ENCODE data around the gene MTSS2.
A peak's percentile ranks its signal among the peaks of the same experiment; 100 is the strongest.

MTSS2 gene

GRCh38 chr16:70698901-70699300 is 13.0 kb upstream of the MTSS2 start:
- DNase-seq: no peak

DNA sequence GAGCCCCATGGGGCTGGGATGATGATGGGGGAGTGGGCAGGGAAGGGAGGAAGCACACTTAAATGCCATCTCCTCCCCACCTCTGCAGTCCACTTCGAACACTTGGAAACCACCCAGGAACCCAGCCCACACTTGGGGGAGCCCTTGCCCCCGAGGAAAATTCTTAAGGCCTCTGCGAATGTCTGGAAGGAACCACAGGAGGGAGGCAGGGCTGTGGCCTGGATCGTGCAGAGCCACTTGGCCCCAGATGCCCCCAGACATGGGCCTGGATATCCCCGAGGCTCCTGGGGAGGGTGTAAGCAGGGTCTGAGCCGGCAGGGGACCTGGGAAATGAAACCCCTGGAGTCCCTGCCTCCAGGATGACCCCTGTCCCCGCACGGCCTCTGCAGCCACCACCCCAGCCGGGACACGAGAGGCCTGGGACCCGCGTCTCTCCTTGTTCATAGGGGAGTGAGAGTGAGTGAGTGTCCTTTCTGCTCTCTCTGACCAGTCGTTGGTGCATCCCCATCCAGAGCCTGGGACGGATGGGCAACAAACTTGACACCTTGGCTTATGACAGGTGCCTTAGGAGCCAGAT is 11.8 kb upstream of the MTSS2 start:
- no peak for DNase-seq

- no peak for DNase-seq
These were observed 11.2 kb upstream of the MTSS2 start for GRCh38 chr16:70696952-70697593.

- no peak for DNase-seq
These were observed 10.5 kb upstream of the MTSS2 start for GRCh38 chr16:70696355-70696754.

DNA sequence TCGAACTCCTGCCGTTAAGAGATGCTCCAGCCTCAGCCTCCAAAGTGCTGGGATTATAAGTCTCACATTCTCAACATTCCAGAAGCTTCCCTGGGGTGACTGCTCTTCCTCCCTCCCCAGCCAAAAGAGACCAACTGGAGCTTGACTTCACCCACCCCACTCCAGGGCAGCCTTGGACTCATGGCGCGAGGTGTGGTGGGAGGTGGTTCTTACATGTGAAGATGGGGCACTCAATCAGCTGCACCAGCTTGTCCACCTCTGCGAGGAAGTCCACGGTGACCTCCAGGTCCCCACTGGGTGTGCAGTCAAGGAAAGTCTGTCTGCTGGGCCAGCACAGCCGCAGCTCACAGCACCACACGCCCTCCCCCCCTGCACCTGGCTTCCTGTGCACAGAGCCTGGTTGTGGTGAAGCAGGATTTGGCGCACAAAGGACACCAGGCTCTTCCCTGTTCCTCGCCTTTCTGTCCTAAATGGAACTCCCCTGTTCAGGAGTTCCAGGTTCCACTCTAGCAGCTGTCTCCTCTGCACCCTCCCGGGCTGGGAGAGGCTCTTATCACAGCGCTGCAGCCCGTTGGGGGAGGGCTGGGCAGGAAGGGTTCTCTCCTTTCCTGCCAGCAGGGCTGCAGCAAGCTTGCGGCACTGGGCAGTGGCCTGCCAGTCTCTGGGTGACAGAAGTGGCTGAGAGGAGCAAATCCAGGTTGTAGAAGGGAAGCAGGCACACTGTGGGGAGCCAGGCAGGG is 9.6 kb upstream of the MTSS2 start:
- DNase-seq: no peak

GRCh38 chr16:70694868-70695218 is 9.0 kb upstream of the MTSS2 start:
- DNase-seq: no peak

DNA sequence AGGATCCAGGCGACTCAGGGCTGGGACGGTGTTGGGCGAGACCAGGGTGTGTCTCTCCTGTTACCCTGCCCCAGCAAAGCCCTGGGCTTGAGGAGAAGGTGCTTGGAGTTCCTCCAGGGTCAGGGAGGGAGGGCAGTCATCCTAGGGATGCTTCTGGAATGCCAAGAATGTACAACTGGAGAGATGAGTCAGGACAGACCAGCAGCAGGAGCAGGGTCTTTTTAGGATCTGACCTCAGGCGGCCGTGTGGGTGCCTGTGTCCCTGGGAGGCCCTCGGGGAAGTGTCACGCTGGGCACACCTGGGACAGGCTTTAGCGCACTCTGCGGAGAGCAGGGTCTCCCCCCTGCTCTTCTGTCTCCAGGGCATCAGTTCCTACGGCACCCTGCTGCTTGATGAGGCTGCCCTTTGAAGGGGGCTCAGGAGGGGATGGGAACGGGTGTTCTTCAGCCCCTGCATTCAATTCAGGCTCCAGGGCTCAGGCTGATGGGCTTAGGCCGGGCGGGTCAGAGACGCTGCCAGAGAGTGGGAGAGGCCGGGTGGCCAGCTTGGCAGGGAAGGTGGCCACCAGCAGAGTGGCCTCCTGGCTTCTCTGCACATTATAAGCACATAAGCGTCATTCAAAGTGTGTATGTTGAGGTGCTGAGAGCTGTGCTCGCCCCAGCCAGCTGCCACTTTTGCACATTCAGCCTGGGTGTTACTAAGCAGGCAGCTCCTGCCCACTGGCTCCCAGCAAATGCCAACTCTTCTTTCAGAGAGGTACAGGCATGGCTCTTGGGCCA is 8.4 kb upstream of the MTSS2 start:
- peak; percentile 91 for DNase-seq

DNA sequence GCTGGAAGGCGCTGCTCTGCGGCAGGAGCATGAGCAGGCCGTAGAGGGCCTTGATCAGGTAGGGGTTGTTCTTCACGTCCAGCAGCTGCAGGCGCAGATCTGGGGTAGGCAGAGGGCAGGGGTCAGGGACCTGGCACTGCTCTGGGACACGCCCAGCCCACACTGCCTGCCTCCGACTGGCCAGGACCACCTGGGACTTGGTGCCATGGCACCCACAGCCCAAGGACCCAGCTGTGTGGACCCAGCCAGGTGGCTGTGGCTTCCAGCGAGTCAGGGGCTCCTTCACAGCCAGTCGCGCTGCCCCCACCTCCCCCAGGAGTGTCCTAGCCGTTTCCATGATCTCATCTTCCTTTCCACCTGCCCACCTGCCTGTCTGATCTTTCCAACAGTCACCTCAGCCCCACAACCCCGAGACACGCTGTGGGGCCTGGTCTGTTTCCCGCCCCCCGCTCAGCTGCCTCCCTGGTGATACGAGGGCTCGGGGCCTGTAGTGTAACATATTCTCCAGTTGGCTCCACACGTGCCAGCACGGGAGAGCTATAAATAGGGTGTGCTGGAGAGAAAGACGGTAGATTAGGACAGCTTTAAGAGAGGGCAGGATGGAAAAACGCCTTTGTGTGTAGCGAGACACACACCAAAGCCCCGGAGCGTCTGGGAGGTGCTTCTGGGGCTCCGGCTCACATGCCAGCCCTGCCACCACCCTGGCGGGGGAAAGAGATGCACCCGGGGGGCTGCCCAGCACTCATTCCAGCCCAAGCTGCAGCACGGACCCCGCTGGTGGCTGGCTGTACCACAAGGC is 7.2 kb upstream of the MTSS2 start:
- no peak for DNase-seq

GRCh38 chr16:70692130-70692872 is 6.4 kb upstream of the MTSS2 start:
- no peak for DNase-seq

GRCh38 chr16:70691223-70692129 is 5.6 kb upstream of the MTSS2 start:
- peak; percentile 89 for DNase-seq

DNA sequence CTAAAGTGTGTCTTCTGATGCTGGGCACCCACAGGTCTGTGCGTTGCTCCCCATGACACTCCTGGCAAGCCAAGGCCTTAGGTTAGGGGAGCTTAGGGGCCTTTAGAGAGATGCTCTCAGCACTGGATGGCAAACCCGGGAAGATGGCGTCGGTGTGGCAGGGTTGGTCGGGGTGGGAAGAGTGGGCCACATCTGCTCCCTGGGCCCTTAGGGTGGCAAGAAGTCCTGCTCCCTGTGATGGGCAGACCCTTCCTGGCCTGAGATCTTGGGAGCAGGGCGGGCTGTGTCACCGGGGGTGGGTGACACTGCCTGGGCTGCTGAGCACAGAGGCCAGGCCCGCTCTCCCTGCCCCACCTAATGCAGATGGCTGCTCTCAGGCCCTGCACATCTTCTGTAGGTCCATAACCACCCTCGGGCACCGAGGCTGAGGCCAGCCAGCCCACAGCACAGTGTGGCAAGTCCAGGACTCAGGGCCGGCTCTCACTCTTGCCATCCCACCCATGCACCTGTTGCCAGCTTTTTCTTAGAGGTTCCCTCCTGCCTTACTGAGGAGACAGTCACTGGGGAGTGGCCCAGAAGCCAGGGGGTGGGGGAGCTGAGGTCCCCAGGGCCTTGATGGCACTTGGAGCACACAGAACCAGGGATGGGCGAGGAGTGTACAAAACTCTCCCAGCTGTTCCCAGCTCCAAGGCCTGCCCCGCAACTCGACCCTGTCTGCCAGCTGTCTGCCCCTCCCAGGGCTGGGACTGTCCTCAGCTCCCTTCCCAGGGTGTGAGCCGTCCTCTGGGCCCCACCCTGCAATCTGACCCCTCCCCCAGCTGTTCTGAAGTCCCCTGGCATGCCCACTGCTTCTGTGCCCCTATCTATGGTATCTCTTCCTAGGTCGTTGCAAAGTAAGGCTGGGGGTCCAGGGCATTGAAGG is 4.4 kb upstream of the MTSS2 start:
- no peak for DNase-seq

- no peak for DNase-seq
These were observed 3.4 kb upstream of the MTSS2 start for GRCh38 chr16:70689035-70689969.

- DNase-seq: peak; percentile 63
These were observed 2.4 kb upstream of the MTSS2 start for GRCh38 chr16:70688246-70688742.

DNA sequence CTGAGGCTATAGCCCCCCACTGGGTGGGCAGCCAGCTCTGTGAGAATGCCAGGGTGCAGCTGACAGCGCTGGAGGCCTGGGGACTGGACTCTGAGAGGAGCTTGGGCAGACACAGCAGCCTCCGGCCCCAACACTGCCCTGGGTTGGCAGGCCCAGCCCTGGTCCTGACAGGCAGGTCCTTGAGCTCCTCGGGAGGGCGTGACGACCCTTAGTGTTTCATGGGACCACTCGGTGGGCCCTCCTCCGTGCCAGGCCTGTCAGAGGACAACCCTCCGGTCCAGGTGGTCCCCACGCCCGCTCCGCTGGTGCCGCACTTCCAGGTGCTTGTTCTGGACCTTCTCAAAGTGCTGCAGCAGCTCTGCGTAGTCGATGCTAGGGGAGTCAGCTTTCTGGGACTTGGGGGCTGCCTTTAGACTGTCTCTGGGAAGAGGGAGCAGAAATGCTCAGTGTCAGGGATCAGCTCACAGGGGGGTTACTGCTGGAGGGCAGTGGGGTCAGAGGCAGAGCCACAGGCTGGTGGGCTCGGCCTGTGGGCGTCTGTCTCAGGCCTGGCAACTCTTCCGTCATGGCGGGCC is 1.9 kb upstream of the MTSS2 start:
- DNase-seq: no peak

DNA sequence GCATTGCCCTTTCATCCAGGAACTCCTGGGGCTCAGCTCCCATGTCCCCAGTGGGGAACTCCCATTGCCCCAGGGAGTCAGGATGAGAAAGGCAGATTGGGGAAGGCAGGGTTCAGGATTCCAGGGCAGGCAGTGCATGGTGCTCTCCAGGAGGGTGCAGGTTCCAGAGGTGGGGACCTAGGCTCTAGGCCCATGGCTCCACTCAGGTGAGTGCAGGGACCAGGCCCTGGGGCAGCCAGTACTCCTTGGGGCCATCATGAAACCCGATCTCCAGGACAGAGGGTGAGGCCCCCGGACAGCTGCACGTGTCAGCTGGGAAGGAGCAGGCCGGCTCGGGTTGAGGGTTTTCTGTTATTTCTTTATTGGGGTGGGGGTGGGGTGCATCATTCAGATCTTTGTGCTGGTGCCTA is 1.3 kb upstream of the MTSS2 start:
- no peak for DNase-seq

GRCh38 chr16:70686376-70687101 is 686 bp upstream of the MTSS2 start:
- DNase-seq: no peak
